Activated T-helper 2 cell treated with anti-CD3 and anti-CD28 coated beads, Interferon-gamma antibody, Interleukin-2, Interleukin-4, amounts not matched to agents 10 μg/mL and 5 μg/mL and 100 μg/mL, durations not matched to agents 14 hours and 24 hours and 36 hours (primary cell): Measurements from ENCODE around the gene DBNDD1. TPM values are rescaled to one million over a fixed set of nuclear protein-coding genes. Genes with fewer than 3 reads are reported as not detected.
A peak's percentile ranks its signal among the peaks of the same experiment; 100 is the strongest.

Experiments
- DNase-seq: peaks from one replicate; pipeline ENCODE4 v3.0.0; 2021; ENCODE audit warnings: low spot score
- H3K27ac Mint-ChIP-seq: one replicate; pipeline ENCODE4 v1.8.0; 2021; ENCODE audit warnings: mixed read lengths
- H3K27me3 Mint-ChIP-seq: one replicate; pipeline ENCODE4 v1.8.0; 2021; ENCODE audit warnings: low read depth, mixed read lengths
- H3K36me3 Mint-ChIP-seq: one replicate; pipeline ENCODE4 v1.8.0; 2021; ENCODE audit warnings: low read depth, mixed read lengths
- H3K4me1 Mint-ChIP-seq: one replicate; pipeline ENCODE4 v1.8.0; 2021; ENCODE audit warnings: low read depth, mixed read lengths
- H3K4me3 Mint-ChIP-seq: one replicate; pipeline ENCODE4 v1.8.0; 2021; ENCODE audit warnings: low read depth, mild to moderate bottlenecking, moderate library complexity, mixed read lengths
- H3K9me3 Mint-ChIP-seq: one replicate; pipeline ENCODE4 v1.8.0; 2021; ENCODE audit warnings: mixed read lengths
- intact Hi-C: fragments of 100-400 bp; cut with micrococcal nuclease; formaldehyde crosslinking; loops from one replicate; pipeline ENCODE4 v1.15.1; 2023
- total RNA-seq: library from RNA; stranded (reverse); gene quantifications from 2 replicates; pipeline ENCODE4 v1.2.3, GENCODE V29; 2022

DBNDD1 gene
- total RNA-seq, 1 donor from 2014 or later = 0.43 TPM

DNA sequence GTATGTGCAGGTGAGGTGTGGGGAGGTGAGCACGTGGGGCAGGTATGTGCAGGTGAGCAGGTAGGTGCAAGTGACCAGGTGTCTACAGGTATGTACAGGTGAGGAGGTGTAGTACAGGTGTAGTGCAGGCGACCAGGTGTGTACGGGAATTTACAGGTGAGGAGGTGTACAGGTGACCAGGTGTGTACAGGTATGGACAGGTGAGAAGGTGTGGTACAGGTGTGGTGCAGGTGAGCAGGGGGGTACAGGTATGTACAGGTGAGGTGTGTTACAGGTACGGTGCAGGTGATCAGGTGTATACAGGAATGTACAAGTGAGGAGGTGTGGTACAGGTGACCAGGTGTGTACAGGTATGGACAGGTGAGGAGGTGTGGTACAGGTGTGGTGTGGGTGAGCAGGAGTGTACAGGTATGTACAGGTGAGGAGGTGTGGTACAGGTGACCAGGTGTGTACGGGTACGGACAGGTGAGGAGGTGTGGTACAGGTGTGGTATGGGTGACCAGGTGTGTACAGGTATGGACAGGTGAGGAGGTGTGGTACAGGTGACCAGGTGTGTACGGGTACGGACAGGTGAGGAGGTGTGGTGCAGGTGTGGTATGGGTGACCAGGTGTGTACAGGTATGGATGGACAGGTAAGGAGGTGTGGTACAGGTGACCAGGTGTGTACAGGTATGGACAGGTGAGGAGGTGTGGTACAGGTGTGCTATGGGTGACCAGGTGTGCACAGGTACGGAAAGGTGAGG lies 12.8 kb upstream of the DBNDD1 start:
- no peak for DNase-seq
- Mint-ChIP-seq H3K27me3 (no peaks in the 10 kb centered on the region), H3K27ac (peak overlapping the region; percentile 51), H3K9me3 (peaks cover 6% of the 10 kb centered on the region), H3K4me3 (no peak overlapping the region), H3K36me3 (no peaks in the 10 kb centered on the region), H3K4me1 (no peaks in the 10 kb centered on the region)
- intact Hi-C loops = loop anchor here (5.0 kb wide), 1 partner anchor 45 kb away; the partner anchor contains the start of gene PRDM7

DNA sequence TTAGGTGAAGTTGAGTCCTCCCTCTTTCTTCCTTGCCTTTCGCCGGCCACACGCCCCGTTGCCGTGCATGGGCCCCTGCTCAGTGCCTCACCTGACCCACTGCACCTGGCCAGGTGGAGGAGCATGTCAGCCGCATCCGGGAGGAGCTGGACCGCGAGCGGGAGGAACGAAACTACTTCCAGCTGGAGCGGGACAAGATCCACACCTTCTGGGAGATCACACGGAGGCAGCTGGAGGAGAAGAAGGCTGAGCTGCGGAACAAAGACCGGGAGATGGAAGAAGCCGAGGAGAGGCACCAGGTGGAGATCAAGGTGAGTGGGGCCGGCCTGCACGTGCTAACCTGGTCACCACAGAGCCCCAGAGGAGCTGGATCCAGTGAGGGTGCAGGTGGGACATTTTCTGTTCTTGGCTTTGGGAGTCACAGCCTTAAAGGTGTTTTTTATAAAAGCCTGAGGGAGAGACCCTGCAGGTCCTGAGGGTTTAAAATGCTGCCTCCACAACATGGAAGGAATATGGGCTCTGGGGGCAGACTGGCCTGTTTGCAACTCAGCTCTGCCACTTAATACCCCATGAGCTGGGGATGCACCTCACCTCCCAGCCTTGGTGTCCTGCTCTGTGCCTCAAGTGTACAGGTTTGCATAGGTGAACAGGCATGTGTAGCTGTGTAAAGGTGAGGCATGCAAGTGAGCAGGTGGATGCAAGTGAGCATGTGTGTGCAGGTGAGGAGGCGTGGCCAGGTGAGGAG lies 12.1 kb upstream of the DBNDD1 start:
- Mint-ChIP-seq H3K4me3 (no peak overlapping the region), H3K27ac (peak overlapping the region; percentile 51), H3K9me3 (peaks cover 6% of the 10 kb centered on the region), H3K4me1 (peaks cover 2% of the 10 kb centered on the region), H3K27me3 (no peaks in the 10 kb centered on the region), H3K36me3 (no peaks in the 10 kb centered on the region)
- DNase-seq = no peak
- intact Hi-C loops = loop anchor here (5.0 kb wide), 1 partner anchor 46 kb away; the partner anchor contains the start of gene PRDM7

DNA sequence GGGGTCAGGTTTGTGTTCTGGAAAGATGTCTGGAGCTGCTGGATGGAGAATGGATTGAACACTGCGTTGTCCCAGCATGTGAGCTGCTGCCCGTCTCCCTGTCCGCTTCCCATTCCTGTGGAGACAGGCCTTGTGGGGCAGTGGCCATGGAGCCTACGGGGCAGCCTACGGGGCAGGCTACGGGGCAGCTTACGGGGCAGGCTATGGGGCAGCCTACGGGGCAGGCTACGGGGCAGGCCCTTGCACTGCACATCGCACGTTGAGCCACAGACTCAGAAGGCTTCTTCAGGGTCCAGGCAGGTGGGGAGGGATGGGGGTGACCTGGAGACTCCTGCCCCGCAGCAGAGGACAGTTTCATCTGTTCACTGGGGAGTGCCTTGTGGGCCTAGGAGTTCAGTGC lies 9.7 kb upstream of the DBNDD1 start:
- H3K9me3 Mint-ChIP-seq = peaks cover 6% of the 10 kb centered on the region
- no peak for DNase-seq
- H3K27ac Mint-ChIP-seq = no peak overlapping the region
- intact Hi-C loops = no loop called here
- peaks cover 3% of the 10 kb centered on the region for H3K4me1 Mint-ChIP-seq
- no peak overlapping the region for H3K4me3 Mint-ChIP-seq
- no peaks in the 10 kb centered on the region for H3K36me3 Mint-ChIP-seq
- H3K27me3 Mint-ChIP-seq = no peaks in the 10 kb centered on the region

DNA sequence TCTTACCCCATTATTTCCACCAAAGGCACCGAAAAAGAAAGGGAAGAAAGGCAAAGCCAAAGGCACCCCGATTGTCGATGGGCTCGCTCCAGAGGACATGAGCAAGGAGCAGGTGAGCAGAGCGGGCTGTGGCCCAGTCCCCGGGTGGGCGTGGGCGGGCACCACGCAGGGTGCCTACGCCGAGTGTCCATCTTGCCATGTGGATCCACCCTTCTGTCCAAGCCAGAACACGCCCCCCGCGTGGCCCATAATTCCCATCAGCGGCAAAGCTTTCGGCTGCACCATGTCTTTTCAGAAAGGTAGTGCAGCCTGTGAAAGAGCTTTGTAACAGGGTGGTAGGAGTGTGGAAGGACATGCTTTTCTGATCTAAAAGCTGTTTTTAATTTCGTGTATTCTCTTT lies 8.4 kb upstream of the DBNDD1 start:
- Mint-ChIP-seq H3K27ac (no peak overlapping the region), H3K9me3 (peaks cover 6% of the 10 kb centered on the region), H3K27me3 (no peaks in the 10 kb centered on the region), H3K4me3 (no peak overlapping the region), H3K4me1 (peaks cover 3% of the 10 kb centered on the region), H3K36me3 (no peaks in the 10 kb centered on the region)
- intact Hi-C loops = no loop called here
- no peak for DNase-seq

DNA sequence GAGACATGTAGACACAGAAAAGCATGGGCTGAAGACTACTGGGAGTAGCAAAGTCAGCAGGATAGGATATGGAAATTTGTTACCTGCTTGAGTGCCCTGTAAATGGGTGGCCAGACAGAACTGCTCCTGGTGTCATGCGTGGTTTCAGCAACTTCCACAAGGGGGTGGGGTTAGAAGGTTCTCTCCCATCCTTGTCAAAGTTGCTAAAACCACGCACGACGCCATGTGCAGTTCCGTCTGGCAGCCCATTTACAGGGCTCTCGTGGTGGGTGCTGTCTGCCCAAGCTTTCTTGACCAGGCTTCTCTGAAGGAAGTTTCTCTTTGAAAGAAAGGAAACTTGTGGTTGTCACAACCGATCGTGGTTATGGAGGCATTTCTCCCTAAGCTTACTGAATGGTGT lies 6.9 kb upstream of the DBNDD1 start:
- Mint-ChIP-seq H3K4me3 (no peak overlapping the region), H3K9me3 (peaks cover 5% of the 10 kb centered on the region), H3K27ac (no peak overlapping the region), H3K27me3 (peaks cover 4% of the 10 kb centered on the region), H3K36me3 (peaks cover 4% of the 10 kb centered on the region), H3K4me1 (peaks cover 10% of the 10 kb centered on the region)
- DNase-seq = no peak
- intact Hi-C loops = no loop called here

DNA sequence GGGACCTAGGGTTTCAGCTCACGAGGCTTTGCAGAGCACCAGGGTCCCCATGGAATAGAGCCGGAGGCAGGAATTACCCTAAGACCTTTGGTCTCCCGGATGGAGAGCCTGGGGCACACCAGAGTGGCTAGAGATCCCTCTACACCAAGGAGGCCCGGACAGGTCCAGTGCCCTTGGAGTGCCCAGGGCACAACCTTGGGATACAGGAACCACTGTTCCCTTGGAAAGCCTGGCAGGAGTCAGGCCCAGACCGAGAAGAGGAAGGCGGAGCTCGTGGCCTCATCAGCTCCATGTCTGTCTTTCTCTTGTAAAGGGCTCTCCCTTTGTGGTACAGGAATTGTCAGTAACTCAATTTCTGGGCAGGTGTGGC lies 3.8 kb upstream of the DBNDD1 start:
- no peak for DNase-seq
- Mint-ChIP-seq H3K27ac (no peak overlapping the region), H3K9me3 (peaks cover 5% of the 10 kb centered on the region), H3K4me1 (peaks cover 12% of the 10 kb centered on the region), H3K36me3 (peaks cover 4% of the 10 kb centered on the region), H3K4me3 (peak overlapping the region; percentile 74), H3K27me3 (peaks cover 18% of the 10 kb centered on the region)
- intact Hi-C loops = no loop called here

DNA sequence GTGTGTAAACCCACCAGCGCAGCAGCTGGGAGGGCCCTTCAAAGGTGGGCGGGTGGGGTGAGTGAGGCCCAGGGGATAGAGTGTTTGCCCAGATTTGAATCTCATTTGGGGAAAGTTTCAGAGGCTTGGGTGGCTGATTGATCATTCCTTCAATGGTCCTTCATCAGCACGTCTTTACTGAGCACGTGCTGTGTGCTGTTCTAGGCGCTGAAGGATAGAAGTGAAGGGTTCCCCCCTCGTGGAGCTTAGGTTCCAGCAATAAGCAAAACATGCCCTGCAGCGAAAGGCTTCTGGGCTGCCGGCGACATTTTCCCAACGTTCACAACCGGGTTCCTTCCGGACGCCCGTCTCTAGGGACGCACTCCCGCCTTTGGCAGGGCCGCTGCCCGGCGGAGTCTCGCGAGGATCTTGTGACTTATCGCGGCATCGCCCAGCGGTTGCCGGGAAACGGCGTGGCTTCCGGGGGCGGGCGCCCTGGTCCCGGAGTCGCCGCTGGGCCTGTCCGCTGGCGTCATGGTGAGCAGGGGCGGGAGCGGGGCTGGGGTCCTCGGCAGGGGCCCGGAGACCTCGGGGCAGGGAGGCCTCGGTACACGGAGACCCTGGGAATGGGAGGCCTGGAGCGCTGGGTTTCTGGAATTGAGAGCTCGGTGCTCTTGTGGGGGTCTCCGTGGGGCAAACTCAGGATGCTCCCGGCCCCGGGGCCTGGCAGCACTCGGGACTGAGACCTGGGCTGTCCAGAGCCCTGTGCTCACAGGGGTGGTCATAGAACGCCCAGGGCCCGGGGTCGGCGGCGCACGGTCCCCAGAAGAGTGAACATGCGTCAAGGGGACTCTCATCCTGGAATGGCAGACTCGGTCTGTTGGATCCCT lies 3.2 kb upstream of the DBNDD1 start:
- H3K9me3 Mint-ChIP-seq = peaks cover 5% of the 10 kb centered on the region
- peak overlapping the region; percentile 44 for H3K27ac Mint-ChIP-seq
- peaks cover 12% of the 10 kb centered on the region for H3K4me1 Mint-ChIP-seq
- H3K27me3 Mint-ChIP-seq = peaks cover 24% of the 10 kb centered on the region
- intact Hi-C loops = no loop called here
- peak overlapping the region; percentile 74 for H3K4me3 Mint-ChIP-seq
- DNase-seq = peak; percentile 78
- H3K36me3 Mint-ChIP-seq = peaks cover 4% of the 10 kb centered on the region

DNA sequence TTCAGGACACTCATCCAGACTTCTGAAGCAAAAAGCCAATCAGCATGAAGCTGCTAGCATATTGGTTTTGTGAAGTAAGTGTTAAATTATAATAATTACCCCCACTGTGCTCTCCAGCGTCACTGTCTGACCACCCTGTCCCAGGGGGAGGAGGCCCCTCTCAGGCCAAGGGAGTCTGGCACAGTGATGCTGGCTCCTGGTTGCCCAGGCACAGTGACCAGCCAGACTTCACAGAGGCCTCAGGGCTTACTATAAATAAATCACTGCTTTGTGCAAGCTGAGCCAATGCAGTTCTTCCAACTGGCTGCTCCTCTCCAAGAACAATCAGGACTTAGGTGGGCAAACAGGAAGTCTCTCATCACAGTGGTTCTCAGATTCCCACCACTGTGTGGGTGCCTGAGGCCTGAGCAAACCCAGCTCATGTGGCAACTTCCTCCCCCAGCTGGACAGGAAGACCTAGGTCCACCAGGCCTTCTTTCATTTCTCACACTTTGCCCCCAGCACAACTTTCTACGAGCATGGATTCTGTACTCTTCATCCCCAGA lies 1.7 kb upstream of the DBNDD1 start:
- Mint-ChIP-seq H3K36me3 (peaks cover 4% of the 10 kb centered on the region), H3K4me3 (peak overlapping the region; percentile 13), H3K27ac (no peak overlapping the region), H3K4me1 (peaks cover 9% of the 10 kb centered on the region), H3K27me3 (peaks cover 27% of the 10 kb centered on the region), H3K9me3 (peaks cover 5% of the 10 kb centered on the region)
- no peak for DNase-seq
- intact Hi-C loops = no loop called here

DNA sequence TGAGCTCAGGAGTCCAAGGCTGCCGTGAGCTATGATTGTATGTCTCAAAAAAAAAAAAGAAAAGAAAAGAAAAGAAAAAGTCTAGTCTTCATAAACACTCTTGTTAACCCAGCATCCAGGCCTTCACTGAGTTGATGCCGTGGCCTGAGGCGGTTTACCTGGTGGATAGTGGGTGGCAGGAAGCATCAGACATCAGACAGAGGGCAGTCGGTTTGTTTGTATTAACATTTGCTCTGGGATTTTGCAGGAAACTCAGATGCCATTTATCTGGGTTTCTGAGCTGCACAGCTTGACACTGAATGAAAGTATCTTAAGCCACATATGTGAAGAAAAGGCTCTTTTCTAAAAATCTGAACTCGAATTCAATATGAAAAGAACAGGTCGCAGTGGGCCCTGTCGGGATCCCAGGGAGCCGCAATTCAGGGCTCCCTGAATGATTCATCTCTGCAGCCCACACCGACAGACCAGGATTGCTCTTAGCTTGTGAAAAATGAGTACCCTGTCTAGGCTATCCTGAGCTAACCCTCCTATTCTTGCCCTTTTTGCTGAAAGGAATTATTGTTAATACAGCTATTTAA lies 1.1 kb upstream of the DBNDD1 start:
- intact Hi-C loops = no loop called here
- Mint-ChIP-seq H3K27ac (no peak overlapping the region), H3K27me3 (peaks cover 32% of the 10 kb centered on the region), H3K4me3 (peak overlapping the region; percentile 67), H3K4me1 (peaks cover 9% of the 10 kb centered on the region), H3K36me3 (peaks cover 4% of the 10 kb centered on the region), H3K9me3 (peaks cover 5% of the 10 kb centered on the region)
- no peak for DNase-seq

DNA sequence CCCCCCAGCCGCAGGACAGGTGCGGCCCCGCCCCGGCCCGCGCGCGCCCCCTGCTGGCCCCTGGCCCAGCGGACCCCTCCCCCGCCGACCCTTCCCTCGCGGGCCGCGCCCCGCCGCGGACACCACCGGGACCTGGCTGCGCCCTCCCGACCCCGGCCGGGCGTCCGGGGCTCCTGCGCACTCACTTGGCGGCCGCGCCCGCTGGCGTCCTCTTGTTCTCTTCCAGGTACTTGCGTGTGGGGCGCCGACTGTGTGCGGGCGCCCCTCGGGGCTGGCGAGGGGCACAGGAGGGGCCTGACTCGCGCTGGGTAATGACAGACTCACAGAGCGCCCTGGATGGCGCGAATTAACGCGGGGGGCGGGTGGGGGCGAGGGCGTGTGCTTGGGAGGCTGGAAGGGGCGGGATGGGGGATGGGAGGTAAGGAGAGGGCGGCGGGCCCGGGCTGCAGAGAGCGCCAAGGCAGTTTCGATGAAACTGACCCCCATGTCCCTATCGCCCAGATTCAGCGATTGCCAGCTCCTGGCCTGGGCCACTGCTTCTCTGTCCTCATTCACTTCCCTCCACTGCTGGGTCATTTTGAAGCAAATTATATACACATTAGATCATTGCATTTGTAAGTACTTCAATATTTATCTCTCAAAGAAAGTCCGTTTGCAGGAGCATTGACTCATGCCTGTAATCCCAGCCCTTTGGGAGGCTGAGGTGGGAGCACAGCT lies 445 bp upstream of the DBNDD1 start:
- Mint-ChIP-seq H3K27me3 (peaks cover 33% of the 10 kb centered on the region), H3K9me3 (peaks cover 5% of the 10 kb centered on the region), H3K27ac (no peak overlapping the region), H3K36me3 (peaks cover 4% of the 10 kb centered on the region), H3K4me1 (peaks cover 9% of the 10 kb centered on the region), H3K4me3 (peak overlapping the region; percentile 67)
- DNase-seq = no peak
- intact Hi-C loops = no loop called here

DNA sequence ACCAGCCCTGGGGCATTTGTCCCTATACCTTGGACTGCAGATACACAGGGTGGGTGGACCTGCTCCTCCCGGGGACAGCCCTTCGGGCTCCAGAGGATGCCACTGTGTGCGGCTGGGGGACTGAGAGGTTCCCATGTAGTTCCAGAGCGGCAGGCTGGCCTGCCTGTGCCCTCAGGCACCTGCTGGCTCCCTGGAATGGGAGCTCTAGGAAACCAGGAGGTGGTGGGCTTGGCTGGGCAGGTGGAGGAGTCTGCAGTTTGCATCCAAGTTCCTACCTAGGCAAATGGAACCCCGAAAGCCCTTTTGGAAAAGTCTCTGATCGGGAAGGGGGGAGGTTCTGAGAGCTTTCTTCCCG lies 982 bp downstream of the DBNDD1 start:
- Mint-ChIP-seq H3K4me3 (peak overlapping the region; percentile 67), H3K27ac (no peak overlapping the region), H3K9me3 (peaks cover 5% of the 10 kb centered on the region), H3K27me3 (peaks cover 33% of the 10 kb centered on the region), H3K4me1 (peaks cover 9% of the 10 kb centered on the region), H3K36me3 (peaks cover 4% of the 10 kb centered on the region)
- no peak for DNase-seq
- intact Hi-C loops = no loop called here
